RWPE1 (cell line): ENCODE measurements around the gene TCEANC.
"Not testable (repeated sequence)": the region's sequence is repeated elsewhere in the genome, so short reads cannot be mapped to it uniquely, and the experiment has no call there.

Experiments used
- CTCF ChIA-PET: fragments of 350-600 bp; sonication (Branson Sonifier 250); formaldehyde crosslinking; extraction: SDS; loops from one replicate; lab custom pipeline; 2021; lab: Yijun Ruan, JAX
- POLR2A ChIA-PET: fragments of 400-600 bp; formaldehyde crosslinking; extraction: SDS; loops from one replicate; lab custom pipeline; 2020; ENCODE audit warnings: antibody characterized with exemption; ENCODE audit not compliant: low non-redundant PET; lab: Yijun Ruan, JAX
- DNase-seq: peaks from one replicate; pipeline ENCODE4 v3.0.0; 2012; ENCODE audit warnings: low spot score
- H3K27ac ChIP-seq: fragments of 450-650 bp; 2 replicates; pipeline ENCODE4 v1.5.1; 2017
- CTCF ChIP-seq: fragments of 450-650 bp; conservative IDR thresholded peaks from 2 replicates; pipeline ENCODE4 v1.5.1; 2017; ENCODE audit warnings: low read depth, mild to moderate bottlenecking

TCEANC gene

GRCh38 chrX:13622401-13622964, 30.5 kb upstream of the TCEANC start:
- no peak for TF ChIP-seq CTCF
- H3K27ac ChIP-seq: no peak overlapping the region
- no peak for DNase-seq
- ChIA-PET CTCF (no interaction called here), POLR2A (no interaction called here)

- ChIA-PET CTCF (no interaction called here), POLR2A (no interaction called here)
- no peak for DNase-seq
- TF ChIP-seq CTCF: no peak
- H3K27ac ChIP-seq: no peak overlapping the region
These were observed 25.6 kb upstream of the TCEANC start for GRCh38 chrX:13627306-13627705.

GRCh38 chrX:13637224-13637623, 15.7 kb upstream of the TCEANC start:
- H3K27ac ChIP-seq, CTCF ChIA-PET, DNase-seq, POLR2A ChIA-PET: not testable (repeated sequence)

- no peak for DNase-seq
- POLR2A ChIA-PET: no interaction called here
- H3K27ac ChIP-seq: no peak overlapping the region
- CTCF ChIA-PET: no interaction called here
- no peak for TF ChIP-seq CTCF
These were observed 14.9 kb upstream of the TCEANC start for GRCh38 chrX:13638021-13638420.

- DNase-seq: no peak
- H3K27ac ChIP-seq: no peak overlapping the region
- POLR2A ChIA-PET: no interaction called here
- CTCF ChIA-PET: no interaction called here
- no peak for TF ChIP-seq CTCF
These were observed 14.1 kb upstream of the TCEANC start for GRCh38 chrX:13638826-13639225.

GRCh38 chrX:13641684-13642083, 11.3 kb upstream of the TCEANC start:
- CTCF ChIA-PET, DNase-seq, H3K27ac ChIP-seq, POLR2A ChIA-PET: not testable (repeated sequence)

GRCh38 chrX:13645464-13646153, 7.3 kb upstream of the TCEANC start:
- no peak for TF ChIP-seq CTCF
- H3K27ac ChIP-seq: no peak overlapping the region
- POLR2A ChIA-PET: no interaction called here
- CTCF ChIA-PET: interaction anchor here (0.6 to 2.0 kb wide), 3 partner anchors 112 to 507 kb away, joined by 4 to 13 read pairs (median 7); no protein-coding TSS in a partner anchor
- no peak for DNase-seq
